RWPE2 (cell line): Measurements from ENCODE around the gene BAHCC1.
A peak's percentile ranks its signal among the peaks of the same experiment; 100 is the strongest.
"Not testable (repeated sequence)": the region's sequence is repeated elsewhere in the genome, so short reads cannot be mapped to it uniquely, and the experiment has no call there.

ENCODE experiments used
- ATAC-seq: fragments of 200-7000 bp; cut with Tn5 transposase; 3 replicates; pipeline ENCODE4 v1.9.1; 2021; ENCODE audit warnings: low read depth
- DNase-seq: peaks from one replicate; pipeline ENCODE4 v3.0.0-alpha.2; 2020; ENCODE audit warnings: low spot score
- H3K27ac ChIP-seq: fragments of 450-650 bp; 2 replicates; pipeline ENCODE4 v1.5.1; 2017; ENCODE audit warnings: mild to moderate bottlenecking; ENCODE audit not compliant: poor library complexity, severe bottlenecking
- H3K27me3 ChIP-seq: fragments of 250-450 bp; sonication (Bioruptor Pico); 2 replicates; pipeline ENCODE4 v1.5.1; 2021; ENCODE audit warnings: mild to moderate bottlenecking, moderate library complexity; ENCODE audit not compliant: insufficient read depth, poor library complexity, severe bottlenecking
- H3K36me3 ChIP-seq: fragments of 250-450 bp; sonication (Bioruptor Pico); 2 replicates; pipeline ENCODE4 v1.5.1; 2020; ENCODE audit warnings: low read depth, mild to moderate bottlenecking, moderate library complexity
- H3K4me1 ChIP-seq: fragments of 250-450 bp; sonication (Bioruptor Pico); 2 replicates; pipeline ENCODE4 v1.5.1; 2021; ENCODE audit warnings: mild to moderate bottlenecking, moderate library complexity; ENCODE audit not compliant: insufficient read depth, poor library complexity, severe bottlenecking
- H3K4me3 ChIP-seq: fragments of 250-450 bp; sonication (Bioruptor Pico); 2 replicates; pipeline ENCODE4 v1.5.1; 2021; ENCODE audit warnings: mild to moderate bottlenecking, moderate library complexity; ENCODE audit not compliant: severe bottlenecking
- H3K9me3 ChIP-seq: fragments of 250-450 bp; sonication (Bioruptor Pico); 2 replicates; pipeline ENCODE4 v1.5.1; 2021; ENCODE audit warnings: mild to moderate bottlenecking, moderate library complexity; ENCODE audit not compliant: severe bottlenecking
- CTCF ChIP-seq: fragments of 450-650 bp; IDR thresholded peaks from one replicate; pipeline ENCODE4 v1.5.1; 2017; ENCODE audit warnings: mild to moderate bottlenecking, moderate library complexity; ENCODE audit not compliant: poor library complexity, severe bottlenecking

BAHCC1 gene

GRCh38 chr17:81348097-81349055, 46.9 kb upstream of the BAHCC1 start:
- Histone ChIP-seq H3K27me3 (no peaks in the 10 kb centered on the region), H3K27ac (no peak overlapping the region), H3K4me3 (no peak overlapping the region), H3K36me3 (peaks cover 4% of the 10 kb centered on the region; the same call in 1 of the 2 replicates), H3K9me3 (no peaks in the 10 kb centered on the region), H3K4me1 (peaks cover 18% of the 10 kb centered on the region)
- no peak for ATAC-seq
- no peak for TF ChIP-seq CTCF
- no peak for DNase-seq

GRCh38 chr17:81349397-81350319, 45.6 kb upstream of the BAHCC1 start:
- Histone ChIP-seq H3K27ac (peak overlapping the region; percentile 43), H3K27me3 (no peaks in the 10 kb centered on the region), H3K9me3 (no peaks in the 10 kb centered on the region), H3K4me3 (no peak overlapping the region), H3K4me1 (peaks cover 18% of the 10 kb centered on the region), H3K36me3 (no peaks in the 10 kb centered on the region)
- ATAC-seq (peak; percentile 17; the same call in 2 of the 3 replicates), DNase-seq (no peak)
- no peak for TF ChIP-seq CTCF

- peaks cover 18% of the 10 kb centered on the region for H3K4me1 ChIP-seq
- H3K9me3 ChIP-seq, result no peaks in the 10 kb centered on the region
- no peak overlapping the region for H3K4me3 ChIP-seq
- H3K27ac ChIP-seq, result peak overlapping the region; percentile 43
- H3K36me3 ChIP-seq, result no peaks in the 10 kb centered on the region
- ATAC-seq (no peak), DNase-seq (no peak)
- no peaks in the 10 kb centered on the region for H3K27me3 ChIP-seq
- TF ChIP-seq CTCF, result no peak
Measured at GRCh38 chr17:81350320-81350890, 44.9 kb upstream of the BAHCC1 start.

GRCh38 chr17:81351329-81352052, 43.8 kb upstream of the BAHCC1 start:
- H3K4me3 ChIP-seq, ATAC-seq, H3K36me3 ChIP-seq, H3K9me3 ChIP-seq, DNase-seq, H3K27ac ChIP-seq, H3K27me3 ChIP-seq: not testable (repeated sequence)
- peaks cover 18% of the 10 kb centered on the region for H3K4me1 ChIP-seq

GRCh38 chr17:81352056-81352455, 43.2 kb upstream of the BAHCC1 start:
- H3K27ac ChIP-seq, H3K27me3 ChIP-seq, ATAC-seq, DNase-seq, H3K4me3 ChIP-seq, H3K36me3 ChIP-seq, H3K9me3 ChIP-seq: not testable (repeated sequence)
- H3K4me1 ChIP-seq, result peaks cover 18% of the 10 kb centered on the region
